ENCODE data around the gene GPRASP3. TPM values are rescaled to one million over a fixed set of nuclear protein-coding genes. Genes with fewer than 3 reads are reported as not detected.
"Not testable (repeated sequence)": the region's sequence is repeated elsewhere in the genome, so short reads cannot be mapped to it uniquely, and the experiment has no call there.

GPRASP3 gene, protein sequence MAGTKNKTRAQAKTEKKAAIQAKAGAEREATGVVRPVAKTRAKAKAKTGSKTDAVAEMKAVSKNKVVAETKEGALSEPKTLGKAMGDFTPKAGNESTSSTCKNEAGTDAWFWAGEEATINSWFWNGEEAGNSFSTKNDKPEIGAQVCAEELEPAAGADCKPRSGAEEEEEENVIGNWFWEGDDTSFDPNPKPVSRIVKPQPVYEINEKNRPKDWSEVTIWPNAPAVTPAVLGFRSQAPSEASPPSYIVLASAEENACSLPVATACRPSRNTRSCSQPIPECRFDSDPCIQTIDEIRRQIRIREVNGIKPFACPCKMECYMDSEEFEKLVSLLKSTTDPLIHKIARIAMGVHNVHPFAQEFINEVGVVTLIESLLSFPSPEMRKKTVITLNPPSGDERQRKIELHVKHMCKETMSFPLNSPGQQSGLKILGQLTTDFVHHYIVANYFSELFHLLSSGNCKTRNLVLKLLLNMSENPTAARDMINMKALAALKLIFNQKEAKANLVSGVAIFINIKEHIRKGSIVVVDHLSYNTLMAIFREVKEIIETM
- total RNA-seq: 1 to 10 TPM; 4.4 to 5.9 TPM

DNA sequence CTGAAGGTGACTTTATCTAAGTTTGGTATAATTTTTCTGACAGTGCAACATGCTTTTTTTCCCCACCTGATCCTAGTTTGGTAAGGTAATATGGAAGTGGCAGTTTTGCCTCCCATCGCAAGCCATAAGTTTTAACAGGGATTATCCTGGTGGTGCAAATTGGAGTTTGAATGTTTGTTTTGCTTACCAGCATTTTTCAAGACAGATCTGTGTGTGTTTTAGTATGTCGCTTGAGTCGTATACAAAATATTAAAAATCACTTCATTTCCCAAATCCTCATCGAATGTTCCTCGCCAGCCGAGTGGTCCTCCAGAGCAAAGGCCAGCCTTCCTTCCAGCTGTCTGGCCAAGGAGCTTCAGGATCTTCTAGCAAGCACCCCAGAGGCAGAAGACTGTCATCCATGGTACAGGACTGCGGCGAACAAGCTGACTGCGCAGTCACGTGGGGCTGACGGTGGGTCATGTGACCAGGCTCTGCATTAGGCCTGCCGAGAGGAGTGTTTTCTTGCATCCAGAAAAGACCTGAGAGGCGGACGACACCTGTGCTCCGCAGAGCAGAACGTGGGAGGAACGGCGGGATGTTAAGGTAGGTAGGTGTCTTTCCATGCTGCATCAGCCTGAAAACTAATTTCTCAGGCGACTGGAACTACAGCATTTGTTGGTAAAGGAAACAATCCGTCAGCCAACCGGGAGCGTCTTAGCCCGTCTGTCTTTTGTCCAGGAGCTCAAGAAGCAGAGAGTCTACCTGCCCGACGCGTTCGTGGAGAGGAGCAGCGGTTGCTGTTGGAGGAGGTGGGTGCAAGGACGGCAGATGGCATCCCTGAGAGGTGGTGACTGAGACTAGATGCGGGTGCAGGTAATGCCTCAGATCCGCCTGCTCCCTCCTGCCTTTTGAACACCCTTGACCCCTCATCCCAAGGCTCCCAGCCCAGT is at the start of gene GPRASP3:
TSS of gene GPRASP3 (plus strand) at position 507 of the 932 bp plus-strand sequence. CDS start 28,253 bp downstream, outside the sequence.
- intact Hi-C loops (cut with DNase I): no loop called here
- Histone ChIP-seq H3K9me3 (no peaks in the 10 kb centered on the region), H3K4me3 (peak within 1 kb of the TSS; percentile 26 to 29), H3K4me1 (replicated peaks) (no peaks in the 10 kb centered on the region), H3K27me3 (replicated peaks; ENCODE audit: insufficient read depth) (no peaks in the 10 kb centered on the region), H3K36me3 (no peaks in the 10 kb centered on the region), H3K27ac (peak within 1 kb of the TSS in 1 of 2 donors; percentile 39)
- WGBS: 1% methylated on average over 27 of the region's 31 CpGs
- peak; percentile 76 for DNase-seq (ENCODE audit: low spot score)
- TF ChIP-seq, protein P1, sequence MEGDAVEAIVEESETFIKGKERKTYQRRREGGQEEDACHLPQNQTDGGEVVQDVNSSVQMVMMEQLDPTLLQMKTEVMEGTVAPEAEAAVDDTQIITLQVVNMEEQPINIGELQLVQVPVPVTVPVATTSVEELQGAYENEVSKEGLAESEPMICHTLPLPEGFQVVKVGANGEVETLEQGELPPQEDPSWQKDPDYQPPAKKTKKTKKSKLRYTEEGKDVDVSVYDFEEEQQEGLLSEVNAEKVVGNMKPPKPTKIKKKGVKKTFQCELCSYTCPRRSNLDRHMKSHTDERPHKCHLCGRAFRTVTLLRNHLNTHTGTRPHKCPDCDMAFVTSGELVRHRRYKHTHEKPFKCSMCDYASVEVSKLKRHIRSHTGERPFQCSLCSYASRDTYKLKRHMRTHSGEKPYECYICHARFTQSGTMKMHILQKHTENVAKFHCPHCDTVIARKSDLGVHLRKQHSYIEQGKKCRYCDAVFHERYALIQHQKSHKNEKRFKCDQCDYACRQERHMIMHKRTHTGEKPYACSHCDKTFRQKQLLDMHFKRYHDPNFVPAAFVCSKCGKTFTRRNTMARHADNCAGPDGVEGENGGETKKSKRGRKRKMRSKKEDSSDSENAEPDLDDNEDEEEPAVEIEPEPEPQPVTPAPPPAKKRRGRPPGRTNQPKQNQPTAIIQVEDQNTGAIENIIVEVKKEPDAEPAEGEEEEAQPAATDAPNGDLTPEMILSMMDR (IDR thresholded peaks at IDR 0.05): peak in 1 of 4 experiments; percentile 7
- TF ChIP-seq POLR2A (IDR thresholded peaks at IDR 0.05): peak; percentile 31
- TF ChIP-seq POLR2AphosphoS5 (IDR thresholded peaks at IDR 0.05): peak; percentile 81

DNA sequence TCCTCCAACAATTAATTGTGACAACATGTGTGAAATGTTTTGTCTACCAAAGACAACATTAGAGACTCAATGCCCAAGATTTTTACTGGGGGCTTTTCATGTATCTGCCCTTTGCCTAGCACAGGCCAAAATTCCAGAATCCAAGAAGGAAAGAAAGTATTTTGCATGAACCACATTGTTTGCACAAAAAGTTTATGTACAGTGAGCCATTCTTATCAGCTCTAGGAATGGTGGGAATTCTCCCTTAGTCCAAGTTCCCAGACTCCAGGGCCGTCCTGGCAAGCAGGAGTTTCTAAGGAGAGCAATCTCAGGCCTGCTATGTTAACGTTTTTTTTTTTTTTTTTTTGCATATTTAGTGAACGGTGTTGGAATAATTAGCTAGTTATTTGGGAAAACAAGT is 47.7 kb upstream of the GPRASP3 start:
- Histone ChIP-seq H3K27ac (no peak overlapping the region), H3K4me1 (replicated peaks) (no peaks in the 10 kb centered on the region), H3K9me3 (no peaks in the 10 kb centered on the region), H3K27me3 (replicated peaks; ENCODE audit: insufficient read depth) (no peaks in the 10 kb centered on the region), H3K4me3 (no peak overlapping the region), H3K36me3 (no peaks in the 10 kb centered on the region)
- no peak for DNase-seq (ENCODE audit: low spot score)
- TF ChIP-seq, protein P1 (IDR thresholded peaks at IDR 0.05): no peak
- TF ChIP-seq POLR2A (IDR thresholded peaks at IDR 0.05): no peak
- TF ChIP-seq POLR2AphosphoS5 (IDR thresholded peaks at IDR 0.05): no peak
- intact Hi-C loops (cut with DNase I): no loop called here
- 37% methylated on average over 3 of the region's 3 CpGs for WGBS

DNA sequence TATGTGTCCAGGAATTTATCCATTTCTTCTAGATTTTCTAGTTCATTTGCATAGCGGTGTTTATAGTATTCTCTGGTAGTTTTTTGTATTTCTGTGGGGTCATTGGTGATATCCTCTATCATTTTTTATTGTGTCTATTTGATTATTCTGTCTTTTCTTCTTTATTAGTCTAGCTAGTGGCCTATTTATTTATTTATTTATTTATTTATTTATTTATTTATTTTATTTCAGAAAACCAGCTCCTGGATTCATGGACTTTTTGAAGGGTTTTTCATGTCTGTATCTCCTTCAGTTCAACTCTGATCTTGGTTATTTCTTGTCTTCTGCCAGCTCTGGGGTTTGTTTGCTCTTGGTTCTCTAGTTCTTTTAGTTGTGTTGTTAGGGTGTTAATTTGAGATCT is 43.1 kb upstream of the GPRASP3 start:
- H3K36me3 ChIP-seq; intact Hi-C loops (cut with DNase I); H3K4me1 ChIP-seq (replicated peaks); H3K27ac ChIP-seq; H3K4me3 ChIP-seq; H3K9me3 ChIP-seq; DNase-seq (ENCODE audit: low spot score); H3K27me3 ChIP-seq (replicated peaks; ENCODE audit: insufficient read depth): not testable (repeated sequence)
- 100% methylated on average over 1 of the region's 1 CpG for WGBS

DNA sequence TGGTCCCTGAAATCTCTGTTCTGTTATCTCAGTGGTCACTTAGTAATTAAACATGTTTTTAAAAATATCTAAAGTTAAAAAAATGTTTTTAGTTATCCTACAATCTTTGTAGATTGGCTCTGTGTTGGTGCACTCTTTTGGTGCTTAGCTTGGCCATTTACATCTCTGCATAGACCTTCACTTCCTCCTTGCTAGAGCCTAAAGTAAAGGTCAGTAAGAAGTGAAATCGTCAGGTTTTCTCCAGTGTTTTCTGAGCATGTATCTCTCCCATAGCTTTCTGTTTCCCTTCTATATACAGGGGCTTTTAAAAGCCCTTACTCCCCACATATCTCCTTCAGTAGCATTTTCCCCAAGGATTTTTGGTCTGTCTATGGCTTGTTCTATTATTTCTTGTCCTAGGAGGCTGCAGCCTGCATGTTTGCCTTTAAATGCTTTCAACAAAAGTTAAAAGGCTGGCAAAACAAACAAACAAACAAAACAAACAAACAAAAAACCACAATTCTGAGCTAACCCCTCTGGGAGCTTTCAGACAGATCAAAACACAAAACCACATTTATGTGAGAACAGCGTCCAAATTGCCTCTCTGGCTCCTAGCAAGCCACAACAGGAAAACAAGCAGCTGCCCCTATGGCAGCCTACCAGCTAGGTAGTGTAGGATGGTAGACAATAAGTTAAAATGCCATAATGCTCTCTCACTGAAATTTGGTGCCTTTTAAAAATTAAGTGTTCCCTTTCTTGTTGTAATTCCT is 35.6 kb upstream of the GPRASP3 start:
- 37% methylated on average over 2 of the region's 2 CpGs for WGBS
- H3K27me3 ChIP-seq (replicated peaks; ENCODE audit: insufficient read depth): no peaks in the 10 kb centered on the region
- no peak for TF ChIP-seq POLR2AphosphoS5 (IDR thresholded peaks at IDR 0.05)
- TF ChIP-seq POLR2A (IDR thresholded peaks at IDR 0.05): no peak
- TF ChIP-seq, protein P1 (IDR thresholded peaks at IDR 0.05): no peak
- DNase-seq (ENCODE audit: low spot score): no peak
- no peaks in the 10 kb centered on the region for H3K9me3 ChIP-seq
- H3K36me3 ChIP-seq: no peaks in the 10 kb centered on the region
- H3K27ac ChIP-seq: no peak overlapping the region
- intact Hi-C loops (cut with DNase I): no loop called here
- H3K4me1 ChIP-seq (replicated peaks): no peaks in the 10 kb centered on the region
- no peak overlapping the region for H3K4me3 ChIP-seq
